Measurements from ENCODE around the gene TTF2. TPM values are rescaled to one million over a fixed set of nuclear protein-coding genes. Genes with fewer than 3 reads are reported as not detected.

TTF2 gene
- total and polyA plus RNA-seq, 9 donors: 2.1 to 14.0 (median 10.6) TPM

- Histone ChIP-seq H3K27me3 (no peaks in the 10 kb centered on the region), H3K9me3 (no peaks in the 10 kb centered on the region), H3K27ac (no peak overlapping the region), H3K36me3 (no peaks in the 10 kb centered on the region), H3K4me3 (no peak overlapping the region), H3K4me1 (ENCODE audit: insufficient read depth) (no peaks in the 10 kb centered on the region)
- intact Hi-C loops (cut with DNase I): loop anchor here in 2 of 4 donors (5.0 to 10.0 kb wide), 3 partner anchors 61 to 688 kb away; no protein-coding TSS in a partner anchor
- 67 to 74% (median 71%) methylated on average over 6 of the region's 6 CpGs for WGBS, 3 donors
- DNase-seq: no peak
- TF ChIP-seq EP300 (IDR thresholded peaks at IDR 0.05): no peak
These were observed 6.2 kb downstream of the TTF2 start for GRCh38 chr1:117066367-117066766.

- Histone ChIP-seq H3K9me3 (no peaks in the 10 kb centered on the region), H3K27me3 (no peaks in the 10 kb centered on the region), H3K27ac (no peak overlapping the region), H3K4me1 (ENCODE audit: insufficient read depth) (no peaks in the 10 kb centered on the region), H3K36me3 (no peaks in the 10 kb centered on the region), H3K4me3 (no peak overlapping the region)
- intact Hi-C loops (cut with DNase I): loop anchor here in 2 of 4 donors (5.0 to 10.0 kb wide), 3 partner anchors 60 to 687 kb away; no protein-coding TSS in a partner anchor
- WGBS, 3 donors: 50 to 58% (median 52%) methylated on average over 6 of the region's 6 CpGs
- peak; percentile 39 to 55 (median 50) for DNase-seq
- TF ChIP-seq CTCF (IDR thresholded peaks at IDR 0.05): peak; percentile 23 to 63 (median 62)
- TF ChIP-seq POLR2A (IDR thresholded peaks at IDR 0.05): no peak
These were observed 7.6 kb downstream of the TTF2 start for GRCh38 chr1:117067533-117068370.

- WGBS, 3 donors: 92 to 94% (median 93%) methylated on average over 5 of the region's 5 CpGs
- no peak for DNase-seq
- no peak overlapping the region for H3K27ac ChIP-seq
- TF ChIP-seq CTCF (IDR thresholded peaks at IDR 0.05) (no peak), POLR2A (IDR thresholded peaks at IDR 0.05) (no peak), EP300 (IDR thresholded peaks at IDR 0.05) (no peak)
- no peaks in the 10 kb centered on the region for H3K4me1 ChIP-seq (ENCODE audit: insufficient read depth)
- H3K27me3 ChIP-seq: no peaks in the 10 kb centered on the region
- intact Hi-C loops (cut with DNase I): loop anchor here in 2 of 4 donors (5.0 to 10.0 kb wide), 3 partner anchors 59 to 686 kb away; no protein-coding TSS in a partner anchor
- no peaks in the 10 kb centered on the region for H3K36me3 ChIP-seq
- no peaks in the 10 kb centered on the region for H3K9me3 ChIP-seq
- H3K4me3 ChIP-seq: no peak overlapping the region
These were observed 8.5 kb downstream of the TTF2 start for GRCh38 chr1:117068580-117068979.

GRCh38 chr1:117069220-117069844, 9.2 kb downstream of the TTF2 start:
- Histone ChIP-seq H3K9me3 (no peaks in the 10 kb centered on the region), H3K4me3 (no peak overlapping the region), H3K36me3 (no peaks in the 10 kb centered on the region), H3K4me1 (ENCODE audit: insufficient read depth) (no peaks in the 10 kb centered on the region), H3K27ac (no peak overlapping the region), H3K27me3 (no peaks in the 10 kb centered on the region)
- WGBS, 3 donors: 83 to 84% (median 84%) methylated on average over 4 of the region's 4 CpGs
- no peak for DNase-seq
- TF ChIP-seq CTCF (IDR thresholded peaks at IDR 0.05): no peak
- TF ChIP-seq EP300 (IDR thresholded peaks at IDR 0.05): no peak
- TF ChIP-seq POLR2A (IDR thresholded peaks at IDR 0.05): no peak
- intact Hi-C loops (cut with DNase I): loop anchor here in 2 of 4 donors (5.0 to 10.0 kb wide), 3 partner anchors 58 to 685 kb away; no protein-coding TSS in a partner anchor

All from ovary (tissue), 9 donors.